Body of pancreas (tissue), 4 donors: ENCODE results near the gene APMAP.

Experiments used
- POLR2A ChIP-seq, 3 donors: fragments of 450-650 bp; IDR thresholded peaks; one replicate each; pipeline ENCODE4 v1.6.1; 2016; ENCODE audit warnings: antibody characterized with exemption in 3 of 3, mild to moderate bottlenecking in 2 of 3
- TF ChIP-seq, protein P1 (sequence below), 7 experiments: fragments of 450-650 bp in 4 of 7; fragments of 200-600 bp in 3 of 7; sonication (generic) in 3 of 7; IDR thresholded peaks; one replicate each; pipeline ENCODE4 v1.5.1; 2016 to 2019; ENCODE audit warnings: antibody characterized with exemption in 7 of 7

DNA sequence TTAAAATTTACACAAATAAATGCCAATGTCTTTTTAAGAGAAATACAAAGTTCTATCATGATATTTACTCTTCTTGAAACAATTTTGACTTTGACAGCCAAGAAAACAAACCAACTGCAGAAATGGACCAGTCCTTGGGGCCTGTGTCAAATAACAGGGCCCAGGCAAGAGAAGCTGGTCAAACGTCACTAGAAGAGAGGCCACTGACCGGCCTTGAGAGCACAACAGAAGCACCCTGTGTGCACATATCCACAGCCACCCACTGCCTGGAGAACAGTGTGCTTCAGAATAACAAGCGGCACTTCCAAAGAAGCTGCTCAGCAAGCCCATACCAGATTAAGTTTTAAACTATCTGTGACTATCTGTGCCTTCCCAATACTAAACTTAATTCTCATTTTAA, 14.8 kb downstream of the APMAP start:
- TF ChIP-seq, protein P1, sequence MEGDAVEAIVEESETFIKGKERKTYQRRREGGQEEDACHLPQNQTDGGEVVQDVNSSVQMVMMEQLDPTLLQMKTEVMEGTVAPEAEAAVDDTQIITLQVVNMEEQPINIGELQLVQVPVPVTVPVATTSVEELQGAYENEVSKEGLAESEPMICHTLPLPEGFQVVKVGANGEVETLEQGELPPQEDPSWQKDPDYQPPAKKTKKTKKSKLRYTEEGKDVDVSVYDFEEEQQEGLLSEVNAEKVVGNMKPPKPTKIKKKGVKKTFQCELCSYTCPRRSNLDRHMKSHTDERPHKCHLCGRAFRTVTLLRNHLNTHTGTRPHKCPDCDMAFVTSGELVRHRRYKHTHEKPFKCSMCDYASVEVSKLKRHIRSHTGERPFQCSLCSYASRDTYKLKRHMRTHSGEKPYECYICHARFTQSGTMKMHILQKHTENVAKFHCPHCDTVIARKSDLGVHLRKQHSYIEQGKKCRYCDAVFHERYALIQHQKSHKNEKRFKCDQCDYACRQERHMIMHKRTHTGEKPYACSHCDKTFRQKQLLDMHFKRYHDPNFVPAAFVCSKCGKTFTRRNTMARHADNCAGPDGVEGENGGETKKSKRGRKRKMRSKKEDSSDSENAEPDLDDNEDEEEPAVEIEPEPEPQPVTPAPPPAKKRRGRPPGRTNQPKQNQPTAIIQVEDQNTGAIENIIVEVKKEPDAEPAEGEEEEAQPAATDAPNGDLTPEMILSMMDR (IDR thresholded peaks at IDR 0.05): no peak
- TF ChIP-seq POLR2A (IDR thresholded peaks at IDR 0.05): no peak
